ENCODE measurements around the gene CNGA2. TPM values are rescaled to one million over a fixed set of nuclear protein-coding genes. Genes with fewer than 3 reads are reported as not detected.

The CNGA2 gene
- total and polyA plus RNA-seq, 9 of the 15 experiments (the other 6 are each of a cell fraction or from before 2014, with no cell fraction given), result not detected

- intact Hi-C loops (cut with micrococcal nuclease) (no loop called here), in situ Hi-C loops (cut with MboI) (no loop called here)
- H3K27ac ChIP-seq (ENCODE audit: extremely low read depth, low read depth, low read length), result no peak overlapping the region
- no TSS peak for BruUV-seq (replicated peaks)
- DNase-seq (ENCODE audit: extremely low read depth in 1 of 4, low spot score in 3 of 4) (no peak), FAIRE-seq (no peak), ATAC-seq (no peak)
- peaks cover 0 to 9% of the 10 kb centered on the region in 2 experiments; a peak in 3 of 5 replicates for H3K27me3 ChIP-seq (ENCODE audit: control insufficient read depth in 2 of 2, insufficient read depth in 2 of 2, low read length in 2 of 2)
- no peaks in the 10 kb centered on the region for H3K9me3 ChIP-seq (replicated peaks; ENCODE audit: control insufficient read depth, insufficient read depth, low read depth, low read length)
- ChIA-PET POLR2A (interaction anchor here (0.7 to 0.8 kb wide), 2 partner anchors 10 to 13 kb away, joined by 3 to 4 read pairs; no protein-coding TSS in a partner anchor), CTCF (ENCODE audit: low intra/inter-chr PET ratio) (no interaction called here)
- no peak for TF ChIP-seq KDM4B (IDR thresholded peaks at IDR 0.05; ENCODE audit: borderline replicate concordance in 2 of 2, low read depth in 1 of 2)
- TF ChIP-seq ZKSCAN3 (CRISPR knock-in tag; IDR thresholded peaks at IDR 0.05), result no peak
- no peak for TF ChIP-seq NBN (IDR thresholded peaks at IDR 0.05; ENCODE audit: low read depth)
- no peak for TF ChIP-seq SRSF7 (optimal IDR thresholded peaks at IDR 0.05; ENCODE audit: low read depth, low read length)
- TF ChIP-seq MLX (CRISPR knock-in tag; conservative IDR thresholded peaks at IDR 0.05), result no peak
- no peak for TF ChIP-seq FOXA3 (CRISPR knock-in tag; conservative IDR thresholded peaks at IDR 0.05 in 1 of 2, IDR thresholded peaks at IDR 0.05 in 1 of 2)
- TF ChIP-seq E2F8 (IDR thresholded peaks at IDR 0.05; ENCODE audit: low read depth, partially characterized antibody), result no peak
- no peak for TF ChIP-seq MXD1 (CRISPR knock-in tag; IDR thresholded peaks at IDR 0.05; ENCODE audit: borderline replicate concordance, poor library complexity, severe bottlenecking)
- TF ChIP-seq ZNF175 (CRISPR knock-in tag; IDR thresholded peaks at IDR 0.05; ENCODE audit: low read depth), result no peak
- no peak for TF ChIP-seq WHSC1 (IDR thresholded peaks at IDR 0.05; ENCODE audit: low read length)
- no peak for TF ChIP-seq ZNF77 (CRISPR knock-in tag; IDR thresholded peaks at IDR 0.05)
- TF ChIP-seq FOXO4 (CRISPR knock-in tag; IDR thresholded peaks at IDR 0.05), result no peak
- TF ChIP-seq ZNF707 (CRISPR knock-in tag; conservative IDR thresholded peaks at IDR 0.05), result no peak
- TF ChIP-seq MAFF (IDR thresholded peaks at IDR 0.05; ENCODE audit: low read length), result no peak
- TF ChIP-seq KHSRP (IDR thresholded peaks at IDR 0.05), result no peak
- no peak for TF ChIP-seq ZNF57 (CRISPR knock-in tag; IDR thresholded peaks at IDR 0.05)
- no peaks in the 10 kb centered on the region for H4K20me1 ChIP-seq (replicated peaks; ENCODE audit: control insufficient read depth, insufficient read depth, low read length)
- no peak overlapping the region for H3K4me3 ChIP-seq
- no peaks in the 10 kb centered on the region; a peak in 1 of 5 replicates for H3K4me1 ChIP-seq (replicated peaks in 1 of 2; ENCODE audit: control insufficient read depth in 2 of 2, insufficient read depth in 2 of 2, low read length in 2 of 2)
- no peak overlapping the region for H2AFZ ChIP-seq (ENCODE audit: low read depth, low read length)
- whole genome bisulfite sequencing (ENCODE audit: insufficient coverage, low coverage, missing lambda C conversion rate), result 0% methylated on average over 1 of the region's 2 CpGs
- H3K36me3 ChIP-seq (ENCODE audit: control insufficient read depth, insufficient read depth, low read length), result no peaks in the 10 kb centered on the region
- no peak overlapping the region for H3K4me2 ChIP-seq (ENCODE audit: insufficient read depth, low read length)
- H3K9ac ChIP-seq (ENCODE audit: insufficient read depth in 1 of 2, low read depth in 2 of 2, low read length in 2 of 2), result no peak overlapping the region
- no peaks in the 10 kb centered on the region for H3K9me1 ChIP-seq (ENCODE audit: control insufficient read depth, insufficient read depth, low read length)
- no peaks in the 10 kb centered on the region for H3K79me2 ChIP-seq (ENCODE audit: control insufficient read depth, insufficient read depth, low read length)
Observed at GRCh38 chrX:151711787-151712186, 22.8 kb upstream of the CNGA2 start.

All from K562 (cell line).